Activated T-cell treated with anti-CD3 and anti-CD28 coated beads, Interleukin-2, amount 50 U/mL, for 24 hours (primary cell): ENCODE results near the gene PTMS.

Source experiments
- DNase-seq: peaks from one replicate; pipeline ENCODE4 v3.0.0-alpha.2; 2020
- H3K27ac Mint-ChIP-seq: 2 replicates; pipeline ENCODE4 v1.8.0; 2020; ENCODE audit warnings: mild to moderate bottlenecking, mixed read lengths
- H3K27me3 Mint-ChIP-seq: 2 replicates; pipeline ENCODE4 v1.8.0; 2020; ENCODE audit warnings: mixed read lengths
- H3K36me3 Mint-ChIP-seq: 2 replicates; pipeline ENCODE4 v1.8.0; 2020; ENCODE audit warnings: low read depth, mixed read lengths
- H3K4me1 Mint-ChIP-seq: 2 replicates; pipeline ENCODE4 v1.8.0; 2020; ENCODE audit warnings: low read depth, mixed read lengths
- H3K4me3 Mint-ChIP-seq: 2 replicates; pipeline ENCODE4 v1.8.0; 2020; ENCODE audit warnings: mild to moderate bottlenecking, moderate library complexity, mixed read lengths
- H3K9me3 Mint-ChIP-seq: 2 replicates; pipeline ENCODE4 v1.8.0; 2020; ENCODE audit warnings: mixed read lengths

The PTMS gene

GRCh38 chr12:6763380-6763779, 2.8 kb upstream of the PTMS start:
- H3K27me3 Mint-ChIP-seq = peaks cover 35% of the 10 kb centered on the region
- no peak overlapping the region for H3K4me3 Mint-ChIP-seq
- H3K27ac Mint-ChIP-seq = no peak overlapping the region
- peaks cover 7% of the 10 kb centered on the region for H3K36me3 Mint-ChIP-seq
- H3K9me3 Mint-ChIP-seq = no peaks in the 10 kb centered on the region
- peaks cover 33% of the 10 kb centered on the region for H3K4me1 Mint-ChIP-seq
- DNase-seq = no peak

GRCh38 chr12:6764011-6764828, 1.9 kb upstream of the PTMS start:
- H3K4me1 Mint-ChIP-seq = peaks cover 35% of the 10 kb centered on the region
- no peak overlapping the region for H3K27ac Mint-ChIP-seq
- DNase-seq = peak; percentile 48

GRCh38 chr12:6765048-6765633, 1.0 kb upstream of the PTMS start:
- Mint-ChIP-seq H3K36me3 (peaks cover 12% of the 10 kb centered on the region), H3K4me1 (peaks cover 42% of the 10 kb centered on the region), H3K27me3 (peaks cover 45% of the 10 kb centered on the region), H3K9me3 (no peaks in the 10 kb centered on the region), H3K4me3 (peak overlapping the region; percentile 55), H3K27ac (peak overlapping the region; percentile 4)
- DNase-seq = no peak

More at GRCh38 chr12:6764011-6764828, 1.9 kb upstream of the PTMS start:
- peaks cover 43% of the 10 kb centered on the region for H3K27me3 Mint-ChIP-seq
- H3K36me3 Mint-ChIP-seq = peaks cover 7% of the 10 kb centered on the region
- peak overlapping the region; percentile 34 for H3K4me3 Mint-ChIP-seq
- H3K9me3 Mint-ChIP-seq = no peaks in the 10 kb centered on the region

GRCh38 chr12:6766651-6767349, 637 bp downstream of the PTMS start:
- Mint-ChIP-seq H3K27me3 (peaks cover 48% of the 10 kb centered on the region), H3K4me1 (peaks cover 55% of the 10 kb centered on the region), H3K9me3 (no peaks in the 10 kb centered on the region), H3K27ac (peak overlapping the region; percentile 74), H3K4me3 (peak overlapping the region; percentile 85), H3K36me3 (peaks cover 18% of the 10 kb centered on the region)
- DNase-seq = peak; percentile 77

- DNase-seq = no peak
- Mint-ChIP-seq H3K4me1 (peaks cover 62% of the 10 kb centered on the region), H3K27ac (peak overlapping the region; percentile 74), H3K27me3 (peaks cover 48% of the 10 kb centered on the region), H3K9me3 (no peaks in the 10 kb centered on the region), H3K4me3 (peak overlapping the region; percentile 85), H3K36me3 (peaks cover 23% of the 10 kb centered on the region)
These were observed 1.5 kb downstream of the PTMS start for GRCh38 chr12:6767353-6768319.

GRCh38 chr12:6768437-6768914, 2.3 kb downstream of the PTMS start:
- peak overlapping the region; percentile 85 for H3K4me3 Mint-ChIP-seq
- peaks cover 31% of the 10 kb centered on the region for H3K36me3 Mint-ChIP-seq
- peaks cover 69% of the 10 kb centered on the region for H3K4me1 Mint-ChIP-seq
- H3K27ac Mint-ChIP-seq = no peak overlapping the region
- H3K9me3 Mint-ChIP-seq = no peaks in the 10 kb centered on the region
- no peak for DNase-seq
- peaks cover 48% of the 10 kb centered on the region for H3K27me3 Mint-ChIP-seq

GRCh38 chr12:6768990-6769389, 2.8 kb downstream of the PTMS start:
- H3K4me3 Mint-ChIP-seq = no peak overlapping the region

GRCh38 chr12:6769666-6770065, 3.5 kb downstream of the PTMS start:
- H3K27me3 Mint-ChIP-seq = peaks cover 41% of the 10 kb centered on the region

More at GRCh38 chr12:6768990-6769389, 2.8 kb downstream of the PTMS start:
- Mint-ChIP-seq H3K36me3 (peaks cover 33% of the 10 kb centered on the region), H3K27ac (no peak overlapping the region), H3K4me1 (peaks cover 69% of the 10 kb centered on the region), H3K9me3 (no peaks in the 10 kb centered on the region), H3K27me3 (peaks cover 48% of the 10 kb centered on the region)
- DNase-seq = no peak

GRCh38 chr12:6770094-6770493, 3.9 kb downstream of the PTMS start:
- Mint-ChIP-seq H3K4me3 (no peak overlapping the region), H3K36me3 (peaks cover 44% of the 10 kb centered on the region)

More at GRCh38 chr12:6769666-6770065, 3.5 kb downstream of the PTMS start:
- H3K4me1 Mint-ChIP-seq = peaks cover 69% of the 10 kb centered on the region
- H3K4me3 Mint-ChIP-seq = no peak overlapping the region
- peak overlapping the region; percentile 29 for H3K27ac Mint-ChIP-seq
- no peak for DNase-seq
- H3K9me3 Mint-ChIP-seq = no peaks in the 10 kb centered on the region
- H3K36me3 Mint-ChIP-seq = peaks cover 40% of the 10 kb centered on the region

GRCh38 chr12:6770600-6770999, 4.4 kb downstream of the PTMS start:
- no peak for DNase-seq
- Mint-ChIP-seq H3K4me3 (no peak overlapping the region), H3K36me3 (peaks cover 49% of the 10 kb centered on the region), H3K27me3 (peaks cover 33% of the 10 kb centered on the region), H3K9me3 (no peaks in the 10 kb centered on the region), H3K4me1 (peaks cover 72% of the 10 kb centered on the region), H3K27ac (peak overlapping the region; percentile 93)

More at GRCh38 chr12:6770094-6770493, 3.9 kb downstream of the PTMS start:
- Mint-ChIP-seq H3K9me3 (no peaks in the 10 kb centered on the region), H3K4me1 (peaks cover 71% of the 10 kb centered on the region), H3K27me3 (peaks cover 38% of the 10 kb centered on the region), H3K27ac (peak overlapping the region; percentile 29)
- DNase-seq = no peak

- peak overlapping the region; percentile 94 for H3K4me3 Mint-ChIP-seq
- H3K36me3 Mint-ChIP-seq = peaks cover 54% of the 10 kb centered on the region
These were observed 4.9 kb downstream of the PTMS start for GRCh38 chr12:6771091-6771495.

GRCh38 chr12:6771509-6772330, 5.6 kb downstream of the PTMS start:
- Mint-ChIP-seq H3K27me3 (peaks cover 29% of the 10 kb centered on the region), H3K4me3 (peak overlapping the region; percentile 94), H3K4me1 (peaks cover 81% of the 10 kb centered on the region), H3K27ac (peak overlapping the region; percentile 93), H3K36me3 (peaks cover 60% of the 10 kb centered on the region), H3K9me3 (no peaks in the 10 kb centered on the region)
- no peak for DNase-seq

More at GRCh38 chr12:6771091-6771495, 4.9 kb downstream of the PTMS start:
- H3K9me3 Mint-ChIP-seq = no peaks in the 10 kb centered on the region
- peaks cover 29% of the 10 kb centered on the region for H3K27me3 Mint-ChIP-seq
- H3K4me1 Mint-ChIP-seq = peaks cover 74% of the 10 kb centered on the region
- no peak for DNase-seq
- peak overlapping the region; percentile 93 for H3K27ac Mint-ChIP-seq

- Mint-ChIP-seq H3K4me3 (peak within 1 kb of the TSS; percentile 94), H3K27me3 (peaks cover 25% of the 10 kb centered on the region), H3K4me1 (peaks cover 80% of the 10 kb centered on the region), H3K9me3 (no peaks in the 10 kb centered on the region), H3K27ac (peak within 1 kb of the TSS; percentile 93), H3K36me3 (peaks cover 62% of the 10 kb centered on the region)
- DNase-seq = peak; percentile 80
These were observed 6.2 kb downstream of the PTMS start, which contains the start of gene LAG3 for GRCh38 chr12:6772331-6772695. TSS of gene LAG3 (plus strand) at chr12:6772520. CDS start at chr12:6772853, 333 bp downstream.
